Stimulated activated CD8-positive, alpha-beta memory T cell treated with anti-CD3 and anti-CD28 coated beads, Interleukin-12 subunit alpha, Interleukin-12 subunit beta, amount 100 ng/mL, for 24 hours (primary cell): Measurements from ENCODE around the gene RPAP3.

Experiments used
- DNase-seq: peaks from one replicate; pipeline ENCODE4 v3.0.0-alpha.2; 2020; ENCODE audit errors: extremely low read depth

RPAP3 gene

GRCh38 chr12:47721431-47721973, 15.7 kb upstream of the RPAP3 start:
- no peak for DNase-seq

- DNase-seq = no peak
Observed at GRCh38 chr12:47718531-47718930, 12.7 kb upstream of the RPAP3 start.

DNA sequence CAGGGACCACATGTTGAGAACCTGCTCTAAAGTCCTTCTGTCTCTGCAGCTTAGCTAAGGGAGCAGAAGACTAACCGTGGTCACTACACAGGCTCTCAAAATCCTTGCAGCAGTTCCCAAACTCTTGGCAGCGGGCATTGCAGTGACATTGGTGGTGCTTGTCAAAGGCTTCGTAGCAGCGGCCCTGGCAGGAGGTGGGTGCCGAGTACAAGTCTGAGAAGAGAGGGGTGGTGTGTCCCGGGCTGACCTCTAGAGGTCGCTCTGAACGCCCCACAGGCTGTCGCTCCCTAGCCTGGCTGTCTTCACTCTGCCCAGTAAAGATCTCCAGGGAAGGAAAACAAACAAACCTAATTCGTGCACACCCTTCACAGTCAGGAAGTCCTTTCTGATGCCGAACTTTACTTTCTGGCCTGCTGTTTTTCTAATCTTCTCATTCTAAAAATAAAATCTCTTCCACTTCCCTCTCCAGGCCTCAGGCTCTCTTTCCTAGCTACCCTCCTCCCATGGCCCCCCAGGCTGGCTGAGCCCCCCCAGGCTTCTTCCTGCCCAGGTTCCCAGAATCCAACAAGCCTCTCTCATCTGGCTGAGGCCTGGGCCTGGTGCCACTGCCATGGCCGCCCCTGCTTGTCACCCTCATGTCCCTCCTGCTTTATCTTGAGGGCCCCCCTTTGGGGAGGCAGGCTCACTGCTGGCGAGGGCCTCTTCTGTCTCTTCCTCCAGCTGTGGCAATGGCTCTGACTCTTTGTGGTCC, 11.8 kb upstream of the RPAP3 start:
- no peak for DNase-seq

DNA sequence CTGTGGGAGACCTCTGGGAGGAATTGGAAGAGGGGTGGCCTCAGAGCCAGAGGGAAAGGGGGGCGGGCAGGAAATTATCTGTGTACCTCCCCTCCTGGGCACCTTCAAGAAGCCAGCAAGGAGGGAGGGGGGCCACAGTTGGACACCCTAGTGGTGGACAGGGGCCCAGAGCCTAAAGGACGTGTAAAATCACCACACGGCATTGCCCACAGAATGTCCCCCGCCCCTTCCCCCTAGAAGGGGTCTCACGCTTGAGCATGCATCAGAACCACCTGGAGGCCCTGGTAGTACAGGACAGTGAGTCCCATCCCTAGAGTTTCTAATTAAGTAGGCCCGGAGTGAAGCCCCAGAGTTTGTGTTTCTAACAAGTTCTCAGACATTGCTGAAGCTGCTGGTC, 11.2 kb upstream of the RPAP3 start:
- no peak for DNase-seq

DNA sequence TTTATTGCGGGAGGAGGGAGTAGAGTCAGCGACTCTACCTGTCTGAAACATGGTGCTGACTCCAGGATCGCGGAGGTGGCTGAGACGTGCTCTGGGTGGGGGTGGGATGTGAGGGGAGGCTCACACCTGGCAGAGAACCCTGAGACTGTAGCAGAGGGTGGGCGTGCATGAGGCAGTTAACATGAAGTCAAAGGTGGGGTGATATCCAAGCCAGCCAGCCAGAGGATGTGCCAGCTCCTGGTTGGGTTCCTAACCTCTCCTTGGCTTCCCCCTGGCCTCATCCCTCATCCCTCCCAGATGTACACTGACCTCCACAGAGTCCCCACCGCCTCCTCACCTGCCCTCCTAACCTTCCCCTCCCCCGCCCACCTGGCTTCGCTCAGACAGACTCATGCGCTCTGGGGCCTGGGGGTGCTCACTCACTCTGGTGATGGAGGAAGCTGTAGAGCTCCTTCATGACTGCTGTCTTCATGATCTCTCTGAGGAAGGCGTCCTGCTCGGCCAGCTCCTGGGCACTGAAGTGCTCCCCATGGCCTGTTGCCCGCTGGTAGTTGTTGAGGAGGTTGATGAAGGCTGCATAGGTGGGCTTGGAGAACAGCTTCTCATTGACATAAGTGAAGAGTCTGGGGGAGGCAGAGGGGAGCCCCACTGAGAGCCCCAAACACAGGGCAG, 10.2 kb upstream of the RPAP3 start:
- no peak for DNase-seq

GRCh38 chr12:47715393-47715876, 9.6 kb upstream of the RPAP3 start:
- DNase-seq = peak; percentile 25

DNA sequence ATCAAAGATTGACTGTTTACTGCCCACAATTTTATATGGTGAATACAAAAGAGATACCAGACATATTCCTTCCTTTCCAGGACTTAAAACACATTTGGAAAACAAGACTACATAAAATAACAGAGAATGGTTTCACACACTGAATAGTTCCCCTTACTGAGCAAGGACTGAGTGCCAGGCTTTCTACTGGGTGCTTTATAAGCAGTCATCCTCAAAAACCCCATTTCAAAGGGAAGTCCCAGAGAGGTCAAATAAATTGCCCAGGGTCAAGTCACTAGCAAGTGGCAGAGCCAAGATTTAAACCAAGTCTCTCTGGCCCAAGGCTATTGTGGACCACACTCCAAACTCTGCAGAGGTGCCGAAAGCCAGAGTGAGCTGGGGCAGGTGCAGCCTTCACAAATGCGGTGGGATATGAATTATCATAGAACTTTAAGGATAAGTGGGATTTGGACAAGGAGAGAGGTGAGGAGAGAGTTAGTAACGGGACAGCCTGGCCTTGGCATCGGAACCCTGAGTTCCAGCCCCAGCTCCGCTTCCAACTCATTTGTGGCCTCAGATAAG, 9.1 kb upstream of the RPAP3 start:
- DNase-seq = no peak

DNA sequence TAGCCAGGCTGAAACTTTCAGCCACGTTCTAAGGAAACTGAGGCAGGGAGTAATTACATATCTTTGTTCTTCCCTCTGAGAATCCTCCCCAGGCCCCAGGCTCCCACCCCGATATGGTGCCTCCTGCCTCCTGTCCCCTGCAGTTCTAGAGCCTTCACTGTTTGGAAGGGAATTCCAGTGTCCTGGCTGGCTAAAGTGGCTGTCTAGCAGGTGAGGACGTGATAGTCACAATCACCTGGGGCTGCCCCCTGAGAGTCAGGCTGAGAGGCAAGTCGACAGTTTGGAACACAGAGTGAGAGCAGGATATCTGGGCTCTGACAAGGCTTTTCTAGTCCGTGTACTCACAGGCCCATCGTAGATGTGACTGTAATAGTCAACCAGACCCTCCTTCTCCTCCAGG, 6.3 kb upstream of the RPAP3 start:
- no peak for DNase-seq

GRCh38 chr12:47711448-47711847, 5.6 kb upstream of the RPAP3 start:
- DNase-seq = no peak

DNA sequence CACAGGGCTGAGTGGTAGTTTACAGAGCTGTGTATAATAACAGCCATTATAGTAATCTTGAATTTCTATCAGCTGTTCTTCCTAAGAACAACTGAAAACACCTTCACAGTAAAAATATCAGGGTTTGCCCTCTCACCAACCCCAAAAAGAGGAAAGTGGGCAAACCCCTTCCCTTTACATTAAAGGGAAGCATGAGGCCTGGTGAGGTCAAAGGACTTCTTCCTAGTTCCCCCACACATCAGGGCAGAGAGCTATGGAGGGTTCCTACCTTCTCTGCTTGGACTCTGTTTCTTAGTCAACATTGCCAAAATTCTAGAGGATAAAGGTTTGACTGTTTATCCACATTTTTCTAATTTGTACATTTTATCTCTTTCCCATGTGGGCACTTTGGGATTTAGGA, 4.4 kb upstream of the RPAP3 start:
- DNase-seq = no peak

GRCh38 chr12:47709671-47710070, 3.8 kb upstream of the RPAP3 start:
- no peak for DNase-seq

- no peak for DNase-seq
Observed at GRCh38 chr12:47709237-47709636, 3.4 kb upstream of the RPAP3 start.

DNA sequence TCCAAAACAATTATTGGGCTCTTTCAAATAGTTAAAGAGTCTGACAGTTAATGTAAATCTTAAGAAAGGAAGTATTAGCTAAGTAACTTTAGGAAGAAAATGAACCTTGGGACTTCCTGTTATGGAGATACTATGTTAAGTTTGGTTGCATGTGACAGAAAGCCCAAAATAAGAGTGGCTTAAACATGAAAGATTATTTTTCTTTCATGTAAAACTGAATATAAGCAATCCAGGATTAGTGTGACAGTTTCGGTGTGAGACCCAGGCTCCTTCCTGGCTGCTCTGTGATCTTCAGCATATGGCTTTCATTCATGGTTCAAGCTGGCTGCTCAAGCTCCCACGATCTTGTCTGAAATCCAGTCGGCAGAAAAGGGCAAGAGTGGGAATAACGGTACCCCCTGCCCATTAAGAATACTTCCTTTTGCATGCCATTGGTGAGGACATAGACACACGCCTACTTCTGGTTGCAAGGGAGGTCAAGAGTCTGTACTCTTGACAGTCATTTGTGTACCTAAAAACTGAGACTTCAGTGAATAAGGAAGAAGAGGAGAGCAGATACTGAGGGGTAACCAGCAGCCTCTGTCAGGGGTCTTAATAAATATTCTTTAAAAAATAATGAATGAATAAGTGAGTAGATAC, 2.2 kb upstream of the RPAP3 start:
- DNase-seq = no peak

GRCh38 chr12:47707355-47707754, 1.5 kb upstream of the RPAP3 start:
- no peak for DNase-seq

DNA sequence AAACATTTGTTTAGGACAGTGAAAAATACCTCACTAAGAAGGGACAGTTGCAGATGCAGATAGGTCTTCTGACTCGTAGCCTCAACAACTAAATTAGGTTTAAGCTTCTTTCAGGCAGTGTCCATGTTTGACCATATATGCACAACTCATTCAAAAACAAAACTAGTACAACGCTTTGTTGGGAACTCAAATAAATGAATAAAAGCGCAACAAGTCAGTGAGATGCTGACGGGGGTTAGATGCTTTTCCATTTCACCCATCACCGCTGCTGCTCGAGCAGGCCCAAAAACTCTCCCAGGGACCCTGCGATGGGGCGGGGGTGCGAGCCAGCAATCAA, 633 bp downstream of the RPAP3 start:
- DNase-seq = no peak

DNA sequence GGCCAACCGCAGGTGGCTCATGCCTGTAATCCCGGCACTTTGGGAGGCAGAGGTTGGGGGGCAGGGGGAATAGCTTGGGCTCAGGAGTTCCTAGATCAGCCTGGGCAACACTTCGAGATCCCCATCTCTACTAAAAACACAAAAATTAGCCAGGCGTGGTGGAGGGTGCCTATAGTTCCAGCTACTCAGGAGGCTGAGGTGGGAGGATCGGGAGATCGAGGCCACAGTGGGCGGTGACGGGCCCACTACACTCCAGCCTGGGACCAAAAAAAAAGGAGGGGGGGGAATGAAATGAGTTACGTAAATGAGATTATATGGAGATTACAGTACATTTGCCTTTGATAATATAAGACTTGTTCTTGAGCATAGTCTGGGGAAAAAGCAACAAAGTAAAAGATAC, 1.1 kb downstream of the RPAP3 start:
- no peak for DNase-seq

GRCh38 chr12:47700263-47700662, 5.6 kb downstream of the RPAP3 start:
- DNase-seq = no peak

DNA sequence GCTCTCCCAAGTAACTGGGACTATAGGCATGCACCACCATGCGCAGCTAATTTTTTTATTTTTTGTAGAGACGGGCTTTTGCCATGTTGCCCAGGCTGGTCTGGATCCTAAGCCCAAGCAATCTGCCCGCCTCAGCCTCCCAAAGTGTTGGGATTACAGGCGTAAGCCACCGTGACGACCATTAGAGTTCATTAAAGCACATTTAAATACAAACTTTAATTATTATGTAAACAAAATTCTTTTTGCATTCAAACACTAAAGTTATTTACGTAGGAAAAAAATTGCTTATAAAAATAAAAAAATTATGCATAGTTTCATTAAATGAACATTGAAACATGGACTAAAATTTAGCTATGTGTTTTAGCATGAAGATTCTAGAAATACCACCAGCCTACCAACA, 7.2 kb downstream of the RPAP3 start:
- DNase-seq = no peak

DNA sequence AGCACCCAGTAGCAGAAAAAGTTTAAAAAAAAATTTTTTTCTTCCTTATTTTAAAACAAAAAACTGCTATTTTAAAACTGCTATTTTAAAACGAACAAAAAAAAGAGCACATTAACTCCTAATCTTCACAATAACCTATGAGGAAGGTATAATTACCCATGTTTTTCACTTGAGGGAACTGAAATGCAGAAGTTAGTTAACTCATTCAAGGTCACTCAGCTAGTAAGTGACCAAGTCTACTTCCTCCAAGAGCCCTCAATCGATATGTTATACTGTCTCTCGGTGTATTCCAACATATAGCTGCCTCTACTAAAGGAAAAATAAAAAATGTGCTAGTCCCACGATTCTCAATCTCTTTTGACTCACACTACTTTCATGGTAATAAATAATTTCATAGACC, 7.8 kb downstream of the RPAP3 start:
- no peak for DNase-seq

GRCh38 chr12:47689215-47689614, 16.6 kb downstream of the RPAP3 start:
- DNase-seq = no peak

DNA sequence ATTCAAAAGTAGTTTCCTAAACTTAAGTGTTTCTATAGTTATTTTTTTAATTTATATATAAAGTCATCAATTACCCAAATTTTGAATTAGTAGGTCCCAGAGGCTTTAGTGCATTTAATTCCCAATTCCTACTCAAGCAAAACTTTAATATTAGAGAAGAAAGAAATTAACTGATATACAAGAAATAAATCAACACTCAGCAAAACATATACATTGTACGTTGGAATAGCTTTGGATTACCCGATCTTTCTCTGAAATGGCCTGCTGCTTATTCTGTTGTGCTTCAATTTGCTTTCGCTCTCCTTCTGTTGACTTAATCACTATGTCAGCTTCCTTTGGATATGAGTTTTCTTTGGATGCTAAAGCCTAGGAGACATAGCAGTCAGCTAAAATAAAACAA, 18.2 kb downstream of the RPAP3 start:
- no peak for DNase-seq

DNA sequence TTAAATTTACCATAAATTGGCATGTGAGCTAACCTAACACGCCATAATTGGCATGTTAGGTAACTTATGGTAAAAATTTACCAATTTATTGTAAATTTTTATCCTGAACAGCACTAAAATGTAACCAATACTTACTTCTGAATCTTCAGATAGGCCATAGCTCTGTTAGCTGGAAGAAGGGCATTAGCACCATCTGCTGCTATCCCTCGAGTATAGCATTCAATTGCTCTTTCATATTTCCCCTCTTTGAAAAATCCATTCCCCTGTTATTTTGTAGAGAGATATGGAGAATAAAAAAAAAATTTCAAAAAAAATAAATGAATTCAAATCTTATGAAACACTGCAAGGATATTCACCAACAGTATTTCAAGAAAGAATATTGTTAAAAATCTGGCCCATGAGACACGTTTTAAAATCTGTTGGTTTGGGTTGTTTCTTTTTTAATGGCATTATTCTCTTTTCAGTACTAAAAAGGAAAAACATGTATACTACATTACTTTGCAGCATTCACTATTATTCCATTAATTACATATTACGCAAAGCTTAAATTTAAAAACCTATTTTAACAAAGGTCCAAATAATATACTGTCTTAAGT, 19.1 kb downstream of the RPAP3 start:
- no peak for DNase-seq
